ENCODE data around the gene CTSZ. TPM values are rescaled to one million over a fixed set of nuclear protein-coding genes. Genes with fewer than 3 reads are reported as not detected.

The CTSZ gene
- total and polyA plus RNA-seq, 2 of the 8 experiments (the other 6 are each of a cell fraction or from before 2014, with no cell fraction given): 32.8 to 34.0 TPM

DNA sequence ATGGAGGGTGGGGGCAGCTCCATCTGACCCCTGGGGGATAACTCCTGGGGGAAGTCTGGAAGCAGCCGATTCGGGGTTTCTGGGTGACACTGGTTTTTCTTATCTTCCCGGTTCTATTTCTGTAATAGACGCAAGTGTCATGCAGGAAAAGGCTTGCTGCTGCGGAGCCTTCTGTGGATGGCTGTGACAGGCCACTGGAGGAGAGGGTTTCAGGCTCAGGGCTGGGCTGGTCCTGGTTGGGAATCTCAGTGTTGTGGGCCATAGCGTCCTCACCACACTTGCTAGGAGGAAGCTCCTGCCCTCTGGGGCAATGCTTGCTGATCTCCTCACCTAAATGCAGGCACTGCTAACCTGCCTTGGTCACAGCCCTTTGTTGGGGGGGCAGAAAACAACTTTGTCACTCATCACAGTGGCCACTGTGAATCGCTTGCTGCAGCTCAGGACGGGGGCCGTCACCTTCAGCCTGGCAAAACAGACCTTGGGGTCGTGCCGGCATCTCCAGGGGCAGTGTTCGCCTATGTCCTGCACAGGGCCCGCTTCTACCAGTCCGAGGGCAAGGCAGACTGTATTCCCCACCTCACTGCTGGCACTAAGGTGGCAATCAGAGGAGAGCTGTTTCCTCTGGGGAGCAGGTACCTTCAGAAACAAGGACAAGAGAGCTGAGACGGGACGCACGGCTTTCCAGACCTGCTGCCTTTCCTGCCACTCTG, 7.8 kb upstream of the CTSZ start:
- H3K9me3 ChIP-seq (ENCODE audit: insufficient read depth in 2 of 2, low read depth in 1 of 2, low read length in 1 of 2): no peaks in the 10 kb centered on the region
- H3K4me3 ChIP-seq (ENCODE audit: extremely low read depth in 1 of 4, insufficient read depth in 2 of 4, low read depth in 3 of 4, low read length in 4 of 4): no peak overlapping the region
- no peaks in the 10 kb centered on the region for H3K23me2 ChIP-seq (ENCODE audit: low read depth, low read length)
- H3K79me2 ChIP-seq (ENCODE audit: control insufficient read depth in 1 of 2, insufficient read depth in 2 of 2, low read length in 2 of 2): no peaks in the 10 kb centered on the region
- H2AK5ac ChIP-seq (ENCODE audit: low read depth, low read length): no peak overlapping the region
- H2BK20ac ChIP-seq (ENCODE audit: low read length): no peak overlapping the region
- no peak overlapping the region for H3K56ac ChIP-seq (replicated peaks; ENCODE audit: insufficient read length, low read depth, low read length)
- TF ChIP-seq SP2 (IDR thresholded peaks at IDR 0.05; ENCODE audit: low read length) (no peak), RNF2 (IDR thresholded peaks at IDR 0.05; ENCODE audit: borderline replicate concordance, low read depth, low read length, missing control alignments, poor library complexity, severe bottlenecking) (no peak), POU5F1 (IDR thresholded peaks at IDR 0.05; ENCODE audit: low read depth, low read length) (no peak), PHF8 (conservative IDR thresholded peaks at IDR 0.05; ENCODE audit: low read depth, low read length) (no peak), JUND (IDR thresholded peaks at IDR 0.05; ENCODE audit: low read length) (no peak), EZH2 (IDR thresholded peaks at IDR 0.05; ENCODE audit: low read depth, low read length, severe bottlenecking) (no peak), ASH2L (IDR thresholded peaks at IDR 0.05; ENCODE audit: low read length) (no peak), CHD1 (IDR thresholded peaks at IDR 0.05; ENCODE audit: low read depth, low read length) (no peak)
- TF ChIP-seq, protein P1, sequence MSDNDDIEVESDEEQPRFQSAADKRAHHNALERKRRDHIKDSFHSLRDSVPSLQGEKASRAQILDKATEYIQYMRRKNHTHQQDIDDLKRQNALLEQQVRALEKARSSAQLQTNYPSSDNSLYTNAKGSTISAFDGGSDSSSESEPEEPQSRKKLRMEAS (IDR thresholded peaks at IDR 0.05): no peak
- no peak overlapping the region for H2BK15ac ChIP-seq (ENCODE audit: low read length)
- H3K9ac ChIP-seq (replicated peaks in 1 of 4; ENCODE audit: extremely low read depth in 1 of 4, low read depth in 3 of 4, low read length in 3 of 4): no peak overlapping the region
- no peak overlapping the region for H3K27ac ChIP-seq (ENCODE audit: low read depth, low read length)
- H2BK12ac ChIP-seq (ENCODE audit: low read depth, low read length): no peak overlapping the region
- no peaks in the 10 kb centered on the region for H3K36me3 ChIP-seq (ENCODE audit: control insufficient read depth in 2 of 4, insufficient read depth in 4 of 4, low read length in 3 of 4)
- DNase-seq (ENCODE audit: low read depth in 1 of 2, low spot score in 2 of 2): peak in 1 of 2 experiments; percentile 36
- no peaks in the 10 kb centered on the region; a peak in 3 of 7 replicates for H3K27me3 ChIP-seq (replicated peaks in 1 of 4; ENCODE audit: control insufficient read depth in 3 of 4, extremely low read depth in 1 of 4, insufficient read depth in 3 of 4, low read length in 3 of 4)
- no peaks in the 10 kb centered on the region for H3K79me1 ChIP-seq (ENCODE audit: low read depth, low read length)
- no peaks in the 10 kb centered on the region for H4K20me1 ChIP-seq (replicated peaks in 1 of 2; ENCODE audit: control insufficient read depth in 1 of 2, insufficient read depth in 2 of 2, low read length in 2 of 2)
- 89% methylated on average over 17 of the region's 17 CpGs; no CpG with 5 or more reads in 1 of the 2 experiments for WGBS, 2 experiments (ENCODE audit: extremely low coverage in 1 of 2, insufficient coverage in 1 of 2, insufficient read length in 1 of 2, insufficient replicate concordance in 2 of 2, low coverage in 1 of 2, low lambda C conversion rate in 2 of 2, missing lambda C conversion rate in 1 of 2)
- H3K4ac ChIP-seq (replicated peaks; ENCODE audit: insufficient read length, low read depth, low read length): no peak overlapping the region
- CTCF ChIA-PET (ENCODE audit: partially characterized antibody): interaction anchor here (0.6 to 1.5 kb wide), 5 partner anchors 17 to 483 kb away, joined by 3 to 4 read pairs (median 4); no protein-coding TSS in a partner anchor
- no peak overlapping the region for H3K18ac ChIP-seq (ENCODE audit: extremely low read depth, low read length)
- H4K91ac ChIP-seq (replicated peaks; ENCODE audit: insufficient read length, low read length): no peak overlapping the region
- no peak overlapping the region for H3K14ac ChIP-seq (ENCODE audit: insufficient read length)
- no peak overlapping the region for H4K5ac ChIP-seq (ENCODE audit: insufficient read length, low read depth, low read length)
- no peak overlapping the region for H2AFZ ChIP-seq (ENCODE audit: low read length)
- FAIRE-seq: no peak
- POLR2A ChIA-PET (ENCODE audit: partially characterized antibody): interaction anchor here (1.0 kb wide), 2 partner anchors 17 to 33 kb away, joined by 3 to 5 read pairs; partner anchors contain the start of gene ATP5F1E
- no peak overlapping the region for H3K23ac ChIP-seq (ENCODE audit: insufficient read length)
- no peak overlapping the region for H3K4me2 ChIP-seq (ENCODE audit: insufficient read depth in 1 of 2, low read depth in 2 of 2, low read length in 2 of 2)
- peaks cover 0 to 4% (median 0%) of the 10 kb centered on the region in 4 experiments; a peak in 1 of 7 replicates for H3K4me1 ChIP-seq (replicated peaks in 1 of 4; ENCODE audit: control insufficient read depth in 3 of 4, insufficient read depth in 4 of 4, low read length in 3 of 4)
- no peak overlapping the region for H2BK5ac ChIP-seq (ENCODE audit: low read depth, low read length)
- no peak overlapping the region for H2BK120ac ChIP-seq (replicated peaks; ENCODE audit: low read depth, low read length)
- peak overlapping the region; percentile 65; the same call in 1 of the 2 replicates for H4K8ac ChIP-seq (ENCODE audit: extremely low read depth, insufficient read depth, low read length)

Data from H1 (cell line).